SHP77 (cell line): ENCODE measurements around the gene TLE3.
A peak's percentile ranks its signal among the peaks of the same experiment; 100 is the strongest.

ENCODE experiments used
- DNase-seq, 2 experiments: peaks; one replicate each; lab custom pipeline; 2025; lab: John Stamatoyannopoulos, UW

The TLE3 gene

DNA sequence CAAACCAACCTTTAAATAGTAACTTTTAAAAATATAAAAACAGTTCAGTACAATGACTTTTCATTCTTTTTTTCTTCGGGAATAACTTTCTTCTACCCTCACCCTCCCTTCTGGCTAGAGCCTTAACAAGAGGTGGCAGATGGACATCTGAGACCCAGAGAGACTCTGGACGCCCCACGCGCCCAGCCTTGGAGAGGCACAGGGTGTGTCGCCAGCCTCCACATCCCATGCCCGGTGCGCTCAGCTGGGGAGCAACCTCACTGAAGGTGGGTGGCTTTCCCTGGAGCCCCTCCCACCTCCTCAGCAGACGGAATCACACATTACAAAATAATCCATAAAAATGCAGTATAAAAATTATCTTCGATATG is 49.5 kb downstream of the TLE3 start:
- DNase-seq: no peak

DNA sequence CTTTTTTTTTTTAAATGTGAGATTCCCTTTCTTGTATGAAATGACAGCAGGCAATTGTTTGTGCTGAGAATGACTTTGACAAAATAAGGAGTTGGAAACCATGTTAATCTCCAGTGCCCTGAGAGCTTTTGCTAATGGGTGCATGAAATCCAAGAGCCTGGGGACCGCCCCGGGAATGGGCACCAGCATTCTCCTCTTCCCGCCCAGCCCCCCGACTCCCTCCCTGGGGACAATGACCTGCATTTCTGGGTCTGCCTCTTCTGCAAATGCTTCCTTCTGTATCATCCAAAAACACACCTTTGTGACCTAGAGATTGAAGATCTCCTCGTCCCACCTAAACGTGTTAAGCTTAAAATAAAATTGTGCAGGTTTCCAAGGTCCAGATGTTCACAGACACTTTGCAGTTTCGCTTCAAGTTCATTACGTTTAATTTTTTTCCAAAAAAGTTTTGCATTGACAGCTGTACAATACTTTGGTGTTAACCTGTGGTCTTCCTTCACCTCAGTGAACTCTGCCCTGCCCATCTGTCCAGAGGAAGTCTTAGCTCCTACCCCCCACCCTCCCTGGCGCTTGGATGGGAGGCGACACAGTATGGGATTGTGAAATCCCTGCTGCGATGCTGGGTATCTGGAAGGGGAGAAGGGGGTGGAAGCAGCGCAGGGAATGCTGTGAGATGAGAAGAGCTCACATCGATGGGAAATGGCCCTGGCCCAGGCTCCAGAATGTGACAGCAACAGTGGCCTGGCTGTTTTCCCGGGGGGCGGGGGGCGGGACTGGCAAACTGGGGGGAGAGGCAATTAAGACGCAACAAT is 50.1 kb downstream of the TLE3 start:
- DNase-seq: no peak

- DNase-seq: no peak
These were observed 50.9 kb downstream of the TLE3 start for GRCh38 chr15:70046679-70047369.

GRCh38 chr15:70045045-70045444 is 52.7 kb downstream of the TLE3 start:
- DNase-seq: no peak

- no peak for DNase-seq
These were observed 53.5 kb downstream of the TLE3 start for GRCh38 chr15:70044168-70044567.

DNA sequence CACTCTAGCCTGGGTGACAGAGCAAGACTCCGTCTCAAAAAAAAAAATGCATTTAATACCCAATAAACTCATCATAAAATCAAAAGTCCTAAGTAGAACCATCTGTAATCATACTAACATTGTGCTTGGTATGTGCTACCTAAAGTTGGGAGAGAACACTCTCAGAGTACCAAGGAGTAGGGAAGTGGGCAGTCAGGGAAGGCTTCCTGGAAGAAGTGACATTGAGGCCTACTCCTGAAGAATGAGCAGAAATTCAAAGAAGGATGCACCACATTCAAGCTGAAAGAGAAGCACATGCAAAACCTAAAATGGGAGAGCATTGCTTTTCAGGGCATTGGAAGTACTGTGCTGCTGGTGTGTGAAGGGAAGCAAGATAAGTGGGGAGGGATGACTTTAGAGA is 54.1 kb downstream of the TLE3 start:
- no peak for DNase-seq

DNA sequence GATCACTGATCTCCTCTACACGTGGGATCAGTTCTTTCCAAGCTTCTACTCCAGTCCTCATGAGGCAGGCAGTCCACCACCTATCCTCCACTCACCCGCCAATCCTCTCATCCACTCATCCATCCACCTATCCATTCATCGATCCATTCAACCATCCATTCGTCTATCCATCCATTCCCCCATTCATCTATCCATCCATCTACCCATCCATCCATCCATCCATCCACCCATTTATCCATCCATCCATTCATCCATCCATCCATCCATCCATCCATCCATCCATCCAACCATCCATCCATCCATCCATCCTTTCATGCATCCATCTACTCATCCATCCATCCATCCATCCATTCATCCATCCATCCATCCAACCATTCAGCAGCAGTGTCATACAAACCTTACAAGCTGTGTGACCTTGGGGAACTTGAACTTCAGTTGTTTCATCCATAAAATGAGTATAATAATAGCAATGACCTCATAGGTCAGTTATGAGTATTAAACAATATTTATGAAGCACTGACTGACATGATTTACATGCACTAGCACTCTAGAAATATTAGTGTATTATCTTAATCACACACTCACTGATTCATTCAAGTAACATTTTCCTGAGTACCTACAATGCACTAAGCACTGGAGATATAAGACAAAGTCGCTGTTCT is 55.0 kb downstream of the TLE3 start:
- DNase-seq: no peak

DNA sequence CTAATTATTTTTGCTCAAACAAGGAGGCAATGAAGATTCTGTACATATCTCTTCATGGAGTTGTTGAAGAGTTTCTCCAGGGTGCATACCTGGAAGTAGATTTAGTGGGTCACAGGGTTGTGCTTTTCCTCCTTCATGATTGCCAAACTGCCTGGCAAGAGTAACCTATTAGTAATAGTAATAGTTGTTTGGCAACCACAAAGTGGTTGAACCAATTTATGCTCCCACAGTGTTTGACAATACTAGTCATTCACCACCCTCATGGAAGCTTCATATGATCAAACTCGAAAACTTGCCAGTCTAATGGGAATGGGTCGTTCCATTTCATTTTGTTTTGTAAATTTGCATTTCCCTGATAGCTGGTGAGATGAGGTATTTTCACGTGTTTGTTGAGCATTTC is 57.8 kb downstream of the TLE3 start:
- DNase-seq: no peak

- peak in 1 of 2 experiments; percentile 2 for DNase-seq
These were observed 58.9 kb downstream of the TLE3 start for GRCh38 chr15:70038730-70039392.

DNA sequence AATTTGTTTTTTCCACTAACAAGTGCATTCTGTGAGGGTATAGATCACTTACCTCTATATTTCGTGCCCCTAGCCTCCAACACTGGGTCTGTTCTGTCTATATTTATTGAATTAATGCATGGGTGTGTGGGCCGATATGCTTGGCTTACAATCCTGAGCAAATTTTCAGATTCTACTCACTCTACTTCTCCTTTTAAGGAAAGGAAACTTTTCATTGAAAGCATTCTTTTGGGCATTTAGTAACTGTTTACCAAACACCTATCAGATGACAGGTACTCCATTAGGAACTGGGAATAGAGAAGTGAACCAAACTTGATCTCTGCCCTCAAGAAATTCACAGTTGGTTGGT is 60.5 kb downstream of the TLE3 start:
- DNase-seq: no peak

GRCh38 chr15:70036585-70037291 is 61.0 kb downstream of the TLE3 start:
- peak; percentile 64 to 66 for DNase-seq

GRCh38 chr15:70035719-70036077 is 62.0 kb downstream of the TLE3 start:
- no peak for DNase-seq

GRCh38 chr15:70035051-70035718 is 62.5 kb downstream of the TLE3 start:
- no peak for DNase-seq

- DNase-seq: no peak
These were observed 63.1 kb downstream of the TLE3 start for GRCh38 chr15:70034596-70034995.

DNA sequence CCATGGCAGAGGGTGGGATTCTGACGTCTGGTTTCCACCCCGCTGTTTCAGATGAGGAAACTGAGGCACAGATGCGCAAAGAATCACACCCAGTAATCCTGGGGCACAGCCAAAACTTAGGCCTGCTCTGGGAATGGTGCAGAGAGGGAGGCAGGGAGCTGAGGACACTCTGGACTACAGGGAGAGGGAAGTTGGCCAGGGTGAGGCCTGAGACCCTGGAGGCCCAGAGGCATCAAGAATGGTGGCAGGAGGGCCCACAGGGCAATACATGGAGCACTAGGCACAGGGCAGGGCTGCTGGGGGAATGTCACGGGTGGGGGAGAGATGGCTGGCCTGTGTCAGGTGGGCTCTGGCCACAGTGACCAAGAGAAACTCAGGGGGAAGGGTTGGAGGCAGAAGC is 63.6 kb downstream of the TLE3 start:
- no peak for DNase-seq

DNA sequence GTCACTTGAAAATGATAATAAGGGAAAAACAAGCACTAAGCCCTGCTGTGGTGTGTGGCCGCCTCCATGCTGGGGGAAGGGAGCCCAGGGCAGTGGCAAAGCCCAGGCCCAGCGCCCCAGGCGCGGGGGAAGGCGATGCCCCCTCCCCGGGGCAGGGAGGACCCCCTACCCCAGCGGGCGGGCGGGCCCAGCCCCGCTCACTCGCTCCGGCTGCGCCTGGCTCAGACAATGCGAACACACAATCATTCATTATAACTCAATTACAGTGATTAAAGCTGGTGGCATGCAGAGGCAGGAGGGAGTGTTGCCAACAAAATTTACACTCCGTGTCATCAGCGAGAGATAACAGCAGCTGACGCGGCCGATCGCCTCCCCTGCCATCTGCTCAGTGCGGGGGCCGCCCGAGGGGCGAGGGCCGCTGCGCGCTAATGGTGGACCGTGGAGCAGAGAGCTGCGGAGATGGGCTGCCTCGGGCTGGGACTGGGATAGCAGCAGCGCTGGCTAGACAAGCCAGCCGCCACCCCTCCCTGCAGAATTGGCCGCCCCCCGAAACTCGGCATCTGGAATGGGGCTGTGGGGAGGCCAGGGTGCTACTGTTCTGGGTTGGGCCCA is 64.1 kb downstream of the TLE3 start:
- DNase-seq: peak in 1 of 2 experiments; percentile 9

DNA sequence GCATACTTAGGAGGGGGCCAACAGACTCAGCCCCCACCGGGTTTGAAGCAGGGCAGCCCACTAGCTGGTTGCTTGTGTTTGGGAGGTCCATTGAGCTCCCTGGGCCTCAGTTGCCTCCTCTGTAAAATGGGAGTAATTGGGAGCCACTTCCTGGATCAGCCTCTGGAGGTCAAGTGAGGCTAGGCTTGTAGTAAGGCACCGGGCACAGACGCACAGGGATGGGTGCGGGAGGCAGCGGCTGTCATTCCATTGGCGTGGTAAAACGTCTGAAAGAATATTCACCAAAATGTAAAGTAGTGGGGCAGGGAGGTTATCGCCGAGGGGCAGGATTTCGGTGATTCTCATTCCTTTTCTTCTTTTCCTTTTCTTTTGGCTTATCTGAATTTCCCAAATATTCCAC is 64.6 kb downstream of the TLE3 start:
- no peak for DNase-seq

DNA sequence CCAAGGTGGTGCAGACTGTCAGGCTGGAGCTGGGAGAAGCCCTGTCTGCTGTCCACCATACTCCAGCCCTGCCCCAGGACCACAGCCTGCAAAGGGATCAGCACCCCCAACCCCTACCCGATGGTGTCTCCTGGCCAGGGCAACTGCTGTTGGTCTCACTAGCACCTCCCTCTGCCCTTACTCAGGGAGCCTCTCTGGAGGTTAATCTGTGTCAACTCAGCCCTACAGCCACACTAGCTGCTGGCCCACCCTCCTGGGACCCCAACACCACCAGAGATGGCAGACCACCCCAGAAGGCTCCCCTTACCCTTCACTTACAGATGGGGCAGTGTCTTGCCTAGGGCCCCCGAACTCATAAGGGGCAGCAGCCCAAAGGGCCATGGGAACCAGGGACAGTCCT is 65.2 kb downstream of the TLE3 start:
- no peak for DNase-seq

GRCh38 chr15:70031713-70032112 is 66.0 kb downstream of the TLE3 start:
- no peak for DNase-seq

DNA sequence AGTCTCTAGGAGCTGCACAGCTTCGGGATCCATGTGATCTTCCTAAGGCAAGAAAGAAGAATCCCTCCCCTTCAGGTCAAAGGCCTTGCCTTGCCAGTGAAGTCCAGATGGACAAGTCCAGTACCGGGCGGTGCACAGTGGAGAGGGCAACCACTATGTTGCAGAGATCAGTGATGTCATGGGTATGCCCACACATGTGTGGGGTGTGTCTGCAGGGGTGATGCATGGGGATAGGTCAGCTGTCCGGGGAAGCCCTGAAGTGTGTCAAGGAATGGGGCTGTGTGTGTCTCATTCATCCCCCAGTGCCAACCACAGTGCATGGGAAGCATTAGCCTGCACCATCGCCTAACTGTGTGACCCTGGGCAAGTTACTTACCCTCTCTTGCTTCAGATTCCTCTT is 66.5 kb downstream of the TLE3 start:
- no peak for DNase-seq

DNA sequence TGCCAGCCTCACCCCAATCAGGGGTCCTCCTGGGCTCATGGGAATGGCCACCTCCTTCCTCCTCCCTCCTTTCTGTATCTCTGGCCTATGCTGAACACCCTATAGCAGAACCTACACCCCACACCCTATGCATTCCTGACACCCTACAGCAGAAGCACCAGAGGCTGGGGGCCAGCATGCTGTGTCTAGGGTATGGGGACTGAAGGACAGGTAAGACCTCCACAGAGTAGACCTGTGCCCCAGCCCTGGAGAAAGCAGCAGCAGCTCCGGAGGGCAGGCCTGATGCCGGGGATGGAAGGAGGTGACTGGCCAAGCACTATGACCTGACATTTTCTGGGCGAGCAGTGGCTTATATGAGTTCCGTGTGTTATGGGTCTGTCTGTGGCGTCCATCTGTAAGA is 66.9 kb downstream of the TLE3 start:
- no peak for DNase-seq
